ENCODE measurements around the gene CIP2A. TPM values are rescaled to one million over a fixed set of nuclear protein-coding genes. Genes with fewer than 3 reads are reported as not detected.

The CIP2A gene
- total RNA-seq, 2 experiments from 2014 or later = 41.6 to 48.4 TPM

GRCh38 chr3:108524537-108524936, 64.7 kb downstream of the CIP2A start:
- POLR2A ChIA-PET = no interaction called here
- Mint-ChIP-seq H3K4me1 (no peaks in the 10 kb centered on the region), H3K4me3 (no peak overlapping the region), H3K27me3 (peaks cover 17% of the 10 kb centered on the region), H3K9me3 (peaks cover 1% of the 10 kb centered on the region), H3K27ac (no peak overlapping the region), H3K36me3 (no peaks in the 10 kb centered on the region)
- DNase-seq (no peak), ATAC-seq (ENCODE audit: low read depth) (no peak)

- no peak overlapping the region for H3K27ac Mint-ChIP-seq
- H3K27me3 Mint-ChIP-seq = peaks cover 12% of the 10 kb centered on the region
- H3K4me1 Mint-ChIP-seq = no peaks in the 10 kb centered on the region
- H3K4me3 Mint-ChIP-seq = no peak overlapping the region
- POLR2A ChIA-PET = no interaction called here
- no peak for ATAC-seq (ENCODE audit: low read depth)
- H3K36me3 Mint-ChIP-seq = no peaks in the 10 kb centered on the region
- no peaks in the 10 kb centered on the region for H3K9me3 Mint-ChIP-seq
- no peak for DNase-seq
These were observed 70.3 kb downstream of the CIP2A start for GRCh38 chr3:108518895-108519294.

GRCh38 chr3:108516881-108517280, 72.4 kb downstream of the CIP2A start:
- Mint-ChIP-seq H3K36me3 (no peaks in the 10 kb centered on the region), H3K9me3 (no peaks in the 10 kb centered on the region), H3K4me3 (no peak overlapping the region), H3K4me1 (peaks cover 4% of the 10 kb centered on the region), H3K27ac (no peak overlapping the region), H3K27me3 (peaks cover 9% of the 10 kb centered on the region)
- ATAC-seq (ENCODE audit: low read depth) (no peak), DNase-seq (no peak)
- POLR2A ChIA-PET = no interaction called here

GRCh38 chr3:108513961-108514360, 75.3 kb downstream of the CIP2A start:
- no peaks in the 10 kb centered on the region for H3K9me3 Mint-ChIP-seq
- no peak overlapping the region for H3K27ac Mint-ChIP-seq
- no peak for DNase-seq
- no peak overlapping the region for H3K4me3 Mint-ChIP-seq
- POLR2A ChIA-PET = no interaction called here
- peaks cover 4% of the 10 kb centered on the region for H3K4me1 Mint-ChIP-seq
- no peak for ATAC-seq (ENCODE audit: low read depth)
- no peaks in the 10 kb centered on the region for H3K36me3 Mint-ChIP-seq
- H3K27me3 Mint-ChIP-seq = peaks cover 6% of the 10 kb centered on the region

GRCh38 chr3:108512671-108513070, 76.6 kb downstream of the CIP2A start:
- H3K36me3 Mint-ChIP-seq = no peaks in the 10 kb centered on the region
- POLR2A ChIA-PET = no interaction called here
- peaks cover 2% of the 10 kb centered on the region for H3K27me3 Mint-ChIP-seq
- DNase-seq = no peak
- ATAC-seq (ENCODE audit: low read depth) = no peak
- H3K9me3 Mint-ChIP-seq = no peaks in the 10 kb centered on the region
- peaks cover 4% of the 10 kb centered on the region for H3K4me1 Mint-ChIP-seq
- no peak overlapping the region for H3K4me3 Mint-ChIP-seq
- no peak overlapping the region for H3K27ac Mint-ChIP-seq

- H3K36me3 Mint-ChIP-seq = no peaks in the 10 kb centered on the region
- H3K27me3 Mint-ChIP-seq = peaks cover 2% of the 10 kb centered on the region
- H3K27ac Mint-ChIP-seq = no peak overlapping the region
- H3K9me3 Mint-ChIP-seq = no peaks in the 10 kb centered on the region
- no peak overlapping the region for H3K4me3 Mint-ChIP-seq
- DNase-seq (no peak), ATAC-seq (ENCODE audit: low read depth) (no peak)
- POLR2A ChIA-PET = no interaction called here
- H3K4me1 Mint-ChIP-seq = peaks cover 4% of the 10 kb centered on the region
These were observed 77.7 kb downstream of the CIP2A start for GRCh38 chr3:108511490-108511889.

- POLR2A ChIA-PET = no interaction called here
- DNase-seq (no peak), ATAC-seq (ENCODE audit: low read depth) (no peak)
- Mint-ChIP-seq H3K9me3 (no peaks in the 10 kb centered on the region), H3K27ac (no peak overlapping the region), H3K4me3 (no peak overlapping the region), H3K36me3 (no peaks in the 10 kb centered on the region), H3K27me3 (peaks cover 2% of the 10 kb centered on the region), H3K4me1 (peaks cover 4% of the 10 kb centered on the region)
These were observed 78.2 kb downstream of the CIP2A start for GRCh38 chr3:108511055-108511454.

- DNase-seq (no peak), ATAC-seq (ENCODE audit: low read depth) (no peak)
- no peaks in the 10 kb centered on the region for H3K36me3 Mint-ChIP-seq
- H3K27me3 Mint-ChIP-seq = peaks cover under 1% of the 10 kb centered on the region
- no peak within 1 kb of the TSS for H3K27ac Mint-ChIP-seq
- H3K4me3 Mint-ChIP-seq = no peak within 1 kb of the TSS
- no peaks in the 10 kb centered on the region for H3K9me3 Mint-ChIP-seq
- H3K4me1 Mint-ChIP-seq = peaks cover 4% of the 10 kb centered on the region
- POLR2A ChIA-PET = no interaction called here
These were observed 78.7 kb downstream of the CIP2A start, which contains the start of gene MYH15 for GRCh38 chr3:108510496-108510895. MYH15 (minus strand) TSS chr3:108510596; CDS start chr3:108510530, 66 bp downstream.

- DNase-seq (no peak), ATAC-seq (ENCODE audit: low read depth) (no peak)
- H3K9me3 Mint-ChIP-seq = no peaks in the 10 kb centered on the region
- H3K27ac Mint-ChIP-seq = no peak overlapping the region
- POLR2A ChIA-PET = no interaction called here
- no peaks in the 10 kb centered on the region for H3K27me3 Mint-ChIP-seq
- H3K4me1 Mint-ChIP-seq = peaks cover 4% of the 10 kb centered on the region
- no peaks in the 10 kb centered on the region for H3K36me3 Mint-ChIP-seq
- H3K4me3 Mint-ChIP-seq = no peak overlapping the region
These were observed 79.4 kb downstream of the CIP2A start for GRCh38 chr3:108509871-108510270.

GRCh38 chr3:108509263-108509662, 80.0 kb downstream of the CIP2A start:
- ATAC-seq (ENCODE audit: low read depth) = no peak
- DNase-seq = no peak
- no peak overlapping the region for H3K27ac Mint-ChIP-seq
- POLR2A ChIA-PET = no interaction called here
- no peaks in the 10 kb centered on the region for H3K36me3 Mint-ChIP-seq
- H3K27me3 Mint-ChIP-seq = peaks cover 3% of the 10 kb centered on the region
- peaks cover 4% of the 10 kb centered on the region for H3K4me1 Mint-ChIP-seq
- no peaks in the 10 kb centered on the region for H3K9me3 Mint-ChIP-seq
- no peak overlapping the region for H3K4me3 Mint-ChIP-seq

- peaks cover under 1% of the 10 kb centered on the region for H3K4me1 Mint-ChIP-seq
- H3K27me3 Mint-ChIP-seq = peaks cover 3% of the 10 kb centered on the region
- no peaks in the 10 kb centered on the region for H3K36me3 Mint-ChIP-seq
- DNase-seq (no peak), ATAC-seq (ENCODE audit: low read depth) (no peak)
- no peak overlapping the region for H3K4me3 Mint-ChIP-seq
- no peak overlapping the region for H3K27ac Mint-ChIP-seq
- POLR2A ChIA-PET = no interaction called here
- H3K9me3 Mint-ChIP-seq = no peaks in the 10 kb centered on the region
These were observed 81.3 kb downstream of the CIP2A start for GRCh38 chr3:108507902-108508301.

- Mint-ChIP-seq H3K4me1 (no peaks in the 10 kb centered on the region), H3K27me3 (peaks cover 3% of the 10 kb centered on the region), H3K27ac (no peak overlapping the region), H3K9me3 (no peaks in the 10 kb centered on the region), H3K4me3 (no peak overlapping the region), H3K36me3 (no peaks in the 10 kb centered on the region)
- POLR2A ChIA-PET = no interaction called here
- ATAC-seq (ENCODE audit: low read depth) (no peak), DNase-seq (no peak)
These were observed 83.4 kb downstream of the CIP2A start for GRCh38 chr3:108505811-108506210.

GRCh38 chr3:108503722-108504121, 85.5 kb downstream of the CIP2A start:
- H3K36me3 Mint-ChIP-seq = no peaks in the 10 kb centered on the region

GRCh38 chr3:108501535-108501934, 87.7 kb downstream of the CIP2A start:
- Mint-ChIP-seq H3K27ac (no peak overlapping the region), H3K4me3 (no peak overlapping the region), H3K36me3 (no peaks in the 10 kb centered on the region), H3K9me3 (no peaks in the 10 kb centered on the region), H3K4me1 (no peaks in the 10 kb centered on the region), H3K27me3 (peaks cover 3% of the 10 kb centered on the region)
- POLR2A ChIA-PET = no interaction called here
- DNase-seq = no peak
- ATAC-seq (ENCODE audit: low read depth) = no peak

More at GRCh38 chr3:108503722-108504121, 85.5 kb downstream of the CIP2A start:
- no peaks in the 10 kb centered on the region for H3K4me1 Mint-ChIP-seq
- ATAC-seq (ENCODE audit: low read depth) (no peak), DNase-seq (no peak)
- no peaks in the 10 kb centered on the region for H3K9me3 Mint-ChIP-seq
- H3K4me3 Mint-ChIP-seq = no peak overlapping the region
- H3K27ac Mint-ChIP-seq = no peak overlapping the region
- POLR2A ChIA-PET = no interaction called here
- peaks cover 3% of the 10 kb centered on the region for H3K27me3 Mint-ChIP-seq

- Mint-ChIP-seq H3K4me1 (no peaks in the 10 kb centered on the region), H3K4me3 (no peak overlapping the region), H3K27me3 (peaks cover 3% of the 10 kb centered on the region), H3K36me3 (no peaks in the 10 kb centered on the region), H3K9me3 (no peaks in the 10 kb centered on the region), H3K27ac (no peak overlapping the region)
- DNase-seq (no peak), ATAC-seq (ENCODE audit: low read depth) (no peak)
- POLR2A ChIA-PET = no interaction called here
These were observed 88.5 kb downstream of the CIP2A start for GRCh38 chr3:108500728-108501127.

All from activated naive CD8-positive, alpha-beta T cell treated with anti-CD3 and anti-CD28 coated beads, Interleukin-2, amount 10 ng/mL, durations not matched to agents 7 days and 5 days (primary cell).